ENCODE results near the gene PRMT5.
"Not testable (repeated sequence)": the region's sequence is repeated elsewhere in the genome, so short reads cannot be mapped to it uniquely, and the experiment has no call there.

PRMT5 gene

GRCh38 chr14:22929961-22930364 is 787 bp upstream of the PRMT5 start:
- no peak for DNase-seq

DNA sequence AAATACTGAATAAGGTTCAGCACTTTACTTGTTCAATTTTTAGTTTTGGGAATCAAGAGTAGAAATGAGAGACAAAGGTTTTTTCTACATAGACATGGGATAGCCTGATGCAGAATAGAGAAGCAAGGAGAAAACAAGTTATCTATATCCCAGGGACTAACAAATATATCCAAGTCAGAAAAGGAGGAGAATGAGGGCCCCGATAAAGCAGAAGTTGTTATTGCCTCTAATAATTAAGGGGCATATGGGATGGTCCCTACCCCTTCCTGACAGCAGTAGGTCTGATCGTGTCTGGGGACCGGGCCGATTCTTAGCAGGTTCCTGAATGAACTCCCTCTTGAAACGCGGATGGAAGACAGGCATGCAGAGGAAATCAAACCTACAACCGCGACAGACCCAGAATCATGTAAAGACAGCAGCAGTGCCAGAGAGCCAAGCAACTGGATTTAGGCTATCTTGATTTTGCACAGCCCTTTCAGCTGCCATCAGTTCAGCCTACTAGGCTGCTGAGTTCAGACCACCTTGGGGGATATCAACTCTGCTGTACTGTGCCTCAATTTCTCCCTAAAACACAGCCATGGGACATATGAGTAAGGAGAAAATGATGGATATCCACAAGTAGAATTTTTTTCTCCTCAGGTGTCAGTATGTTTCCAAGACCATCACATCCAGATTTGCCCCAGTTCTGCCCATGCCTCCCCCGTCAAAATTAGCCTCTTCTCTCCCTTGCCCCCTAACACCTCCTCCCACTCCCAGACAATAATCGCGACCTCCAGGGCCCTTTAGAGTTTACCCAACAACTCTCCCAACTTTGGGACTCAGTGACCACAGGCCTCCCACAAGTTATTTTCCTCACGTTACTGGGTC is 706 bp downstream of the PRMT5 start:
- no peak for DNase-seq

- no peak for DNase-seq
These were observed 2.9 kb downstream of the PRMT5 start for GRCh38 chr14:22926316-22926715.

DNA sequence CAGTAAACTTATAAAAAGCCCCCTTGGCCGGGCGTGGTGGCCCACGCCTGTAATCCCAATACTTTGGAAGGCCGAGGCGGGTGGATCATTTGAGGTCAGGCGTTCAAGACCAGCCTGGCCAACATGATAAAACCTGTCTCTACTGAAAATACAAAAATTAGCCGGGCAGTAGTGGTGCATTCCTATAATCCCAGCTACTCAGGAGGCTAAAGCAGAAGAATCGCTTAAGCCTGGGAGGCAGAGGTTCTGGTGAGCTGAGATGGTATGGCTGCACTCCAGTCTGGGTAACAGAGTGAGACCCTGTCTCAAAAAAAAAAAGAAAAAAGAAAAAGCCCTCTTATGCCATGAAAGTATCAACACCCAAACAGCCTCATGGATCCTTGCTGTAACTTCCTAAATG is 3.7 kb downstream of the PRMT5 start:
- no peak for DNase-seq

DNA sequence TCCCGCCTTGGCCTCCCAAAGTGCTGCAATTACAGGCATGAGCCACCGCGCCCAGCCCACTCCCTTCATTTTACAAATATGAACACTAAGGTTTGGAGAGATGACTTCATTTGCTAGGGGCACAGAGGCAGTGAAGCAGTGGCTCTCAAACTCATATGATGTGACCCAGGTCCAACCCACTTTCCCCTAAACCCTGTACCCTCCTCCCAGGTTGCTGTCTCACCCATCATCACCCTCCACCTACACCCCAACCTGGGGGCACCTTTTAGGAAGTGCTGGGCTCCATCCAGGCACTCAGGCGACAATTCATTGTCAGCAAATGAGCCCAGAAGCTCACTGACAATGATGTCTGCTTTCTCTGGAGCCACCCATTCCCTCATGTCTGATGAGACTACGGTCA is 5.4 kb downstream of the PRMT5 start:
- no peak for DNase-seq

GRCh38 chr14:22922294-22922693 is 6.9 kb downstream of the PRMT5 start:
- DNase-seq = no peak

- DNase-seq = no peak
These were observed 8.5 kb downstream of the PRMT5 start for GRCh38 chr14:22920697-22921096.

DNA sequence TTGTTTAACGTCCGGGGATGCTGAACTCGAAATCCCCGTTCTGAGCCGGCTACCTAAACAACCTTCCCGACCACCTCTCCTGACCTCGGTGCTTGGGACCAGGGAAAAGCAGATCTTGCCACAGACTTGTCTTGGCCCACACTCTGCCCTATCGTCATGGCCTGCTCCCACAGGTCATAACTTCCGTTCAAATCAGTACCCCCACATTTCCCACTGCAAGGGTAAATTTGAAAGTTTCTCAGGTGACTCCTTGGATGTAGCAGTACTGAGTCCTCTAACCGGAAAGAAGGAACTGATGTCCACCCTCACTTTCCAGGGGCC is 9.6 kb downstream of the PRMT5 start:
- no peak for DNase-seq

DNA sequence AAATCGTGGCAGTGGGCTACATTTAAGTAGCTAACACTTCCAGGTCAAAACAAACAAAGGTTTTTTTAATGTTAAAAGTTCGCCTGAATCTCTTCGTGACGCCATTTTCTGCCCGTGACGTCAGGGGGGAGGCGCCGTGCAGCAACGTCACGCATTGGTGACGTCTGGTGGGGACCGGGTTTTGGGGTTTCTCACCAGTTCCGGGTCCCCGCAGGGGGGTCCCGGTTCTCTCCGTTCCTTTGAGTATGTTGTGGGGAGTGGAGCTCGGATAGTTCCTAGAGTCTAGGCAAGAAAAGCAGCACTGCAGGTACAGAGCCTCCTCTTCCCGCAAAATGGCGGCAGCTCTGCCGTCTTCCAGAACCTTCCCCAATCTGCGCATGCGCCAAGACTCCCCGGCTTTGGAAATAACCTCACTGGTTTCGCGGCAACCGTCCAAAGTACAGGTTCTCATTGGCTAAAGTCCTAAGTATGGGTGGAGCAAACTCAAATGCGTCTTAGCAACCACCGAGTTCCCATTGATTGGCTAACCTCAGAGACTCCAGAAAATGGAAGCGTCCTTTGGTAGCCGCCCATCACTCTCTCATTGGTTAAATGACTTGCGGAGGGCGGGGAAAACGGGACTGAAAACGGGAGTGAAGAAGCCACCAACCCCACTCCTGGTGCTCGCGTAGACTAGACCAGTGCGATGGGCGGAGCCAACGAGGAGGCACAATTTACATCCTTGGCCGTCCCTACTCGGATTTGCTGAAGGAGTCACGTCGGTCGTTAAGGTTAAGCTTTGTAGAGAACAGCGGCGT is 10.2 kb downstream of the PRMT5 start, which contains the start of gene RBM23:
Gene RBM23 (minus strand): TSS at position 346 of the 797 bp plus-strand sequence.
- peak; percentile 100 for DNase-seq

DNA sequence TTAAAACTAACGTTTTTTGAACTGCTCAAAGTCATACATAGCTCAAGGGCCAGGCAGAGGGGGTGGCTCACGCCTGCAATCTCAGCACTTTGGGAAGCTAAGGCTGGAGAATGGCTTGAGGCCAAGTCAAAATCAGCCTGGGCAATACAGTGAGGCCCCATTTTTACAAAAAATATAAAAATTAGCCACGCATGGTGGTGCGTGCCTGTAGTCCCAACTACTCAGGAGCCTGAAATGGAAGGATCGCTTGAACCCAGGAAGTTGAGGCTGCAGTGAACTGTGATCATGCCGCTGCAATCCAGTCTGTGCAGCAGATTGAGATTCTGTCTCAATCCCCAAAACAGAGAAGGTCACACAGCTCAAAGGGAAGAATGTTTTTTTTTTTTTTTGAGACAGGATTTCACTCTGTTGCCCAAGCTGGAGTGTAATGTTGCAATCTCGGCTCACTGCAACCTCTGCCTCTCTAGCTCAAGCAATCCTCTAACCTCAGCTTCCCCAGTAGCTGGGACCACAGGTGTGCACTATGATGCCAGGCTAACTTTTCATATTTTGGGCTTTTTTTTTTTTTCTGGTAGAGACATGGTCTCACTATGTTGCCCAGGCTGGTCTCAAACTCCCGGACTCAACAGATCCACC is 13.2 kb downstream of the PRMT5 start:
- no peak for DNase-seq

DNA sequence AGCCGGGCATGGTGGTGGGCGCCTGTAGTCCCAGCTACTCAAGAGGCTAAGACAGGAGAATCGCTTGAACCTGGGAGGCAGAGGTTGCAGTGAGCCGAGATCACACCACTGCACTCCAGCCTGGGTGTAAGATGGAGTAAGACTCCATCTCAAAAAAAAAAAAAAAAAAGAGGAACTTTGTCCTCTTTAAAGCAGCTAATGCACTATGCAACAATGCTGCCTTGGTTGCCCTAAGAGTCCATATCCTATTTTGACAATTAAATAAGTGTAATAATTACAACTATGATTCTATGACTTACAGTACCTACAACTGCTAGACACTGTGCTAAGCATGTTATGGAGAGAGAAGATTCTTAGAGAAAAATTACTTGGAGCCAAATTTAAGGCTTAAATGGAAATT is 14.3 kb downstream of the PRMT5 start:
- DNase-seq = not testable (repeated sequence)

GRCh38 chr14:22910916-22911315 is 18.3 kb downstream of the PRMT5 start:
- DNase-seq = no peak

GRCh38 chr14:22908601-22909000 is 20.6 kb downstream of the PRMT5 start:
- DNase-seq = no peak

- no peak for DNase-seq
These were observed 21.7 kb downstream of the PRMT5 start for GRCh38 chr14:22907429-22907828.

- no peak for DNase-seq
These were observed 23.1 kb downstream of the PRMT5 start for GRCh38 chr14:22906073-22906472.

DNA sequence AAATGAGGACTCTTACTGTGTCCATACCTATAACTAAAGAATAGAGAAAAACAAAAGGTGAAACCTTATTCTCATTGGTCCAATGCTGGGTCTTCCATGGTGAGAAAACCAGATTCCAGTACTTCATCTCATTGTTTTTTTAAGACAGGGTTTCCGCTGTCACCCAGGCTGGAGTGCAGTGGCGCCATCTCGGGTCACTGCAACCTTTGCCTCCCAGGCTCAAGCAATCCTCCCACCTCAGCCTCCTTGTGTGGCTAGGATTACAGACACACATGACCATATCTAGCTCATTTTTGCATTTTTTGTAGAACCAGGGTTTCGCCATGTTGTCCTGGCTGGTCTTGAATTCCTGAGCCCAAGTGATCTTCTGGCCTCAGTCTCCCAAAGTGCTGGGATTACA is 23.5 kb downstream of the PRMT5 start:
- no peak for DNase-seq

GRCh38 chr14:22903742-22904087 is 25.5 kb downstream of the PRMT5 start:
- no peak for DNase-seq

GRCh38 chr14:22901799-22902198 is 27.4 kb downstream of the PRMT5 start:
- no peak for DNase-seq

GRCh38 chr14:22900081-22900799 is 28.9 kb downstream of the PRMT5 start:
- peak; percentile 26 for DNase-seq

DNA sequence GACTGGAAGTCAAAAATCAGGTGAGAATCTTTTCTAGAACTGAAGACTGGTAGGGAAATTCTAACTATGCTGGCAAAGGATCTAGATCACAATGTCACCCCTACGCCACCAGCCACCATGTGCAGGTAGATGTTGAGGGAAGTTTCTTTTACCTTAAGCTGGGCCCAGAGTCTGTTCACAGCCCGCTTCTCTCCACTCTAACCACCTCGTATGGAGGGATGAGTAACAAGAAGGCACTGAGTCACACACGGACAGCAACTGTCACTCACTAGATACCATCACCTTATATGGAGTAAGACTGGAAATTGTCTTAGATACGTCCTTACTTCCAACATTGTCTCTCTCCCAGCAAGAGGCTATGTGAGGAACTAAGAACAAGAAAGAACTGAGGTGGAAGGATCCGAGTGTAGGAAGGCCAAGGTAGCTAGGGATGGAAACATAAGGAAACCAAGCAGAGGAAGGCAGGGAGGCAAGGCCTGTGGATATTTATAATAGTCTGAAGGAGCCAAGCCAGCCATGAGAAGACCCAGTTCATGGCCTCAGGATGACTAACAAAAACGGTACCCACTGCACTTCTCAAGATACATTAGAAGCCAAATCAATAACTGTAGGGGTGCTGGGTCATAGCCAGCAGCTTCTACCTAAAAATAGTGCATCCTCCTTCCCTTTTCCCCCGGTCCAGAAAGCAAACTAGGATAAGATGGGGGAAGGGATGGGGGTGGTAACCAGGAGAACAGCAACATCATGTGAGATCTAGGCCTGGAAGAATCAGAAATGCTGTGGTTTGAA is 30.7 kb downstream of the PRMT5 start:
- no peak for DNase-seq

- DNase-seq = no peak
These were observed 31.8 kb downstream of the PRMT5 start for GRCh38 chr14:22897357-22897756.

GRCh38 chr14:22896760-22897159 is 32.4 kb downstream of the PRMT5 start:
- DNase-seq = no peak

All from NCI-H1105 (cell line).